SKM-1 treated with dmso at 0.1 percent for 144 hours (cell line): ENCODE results near the gene ZHX3.

Experiments used
- DNase-seq: peaks from one replicate; lab custom pipeline; 2025; ENCODE audit not compliant: unreplicated experiment; lab: John Stamatoyannopoulos, UW

ZHX3 gene

DNA sequence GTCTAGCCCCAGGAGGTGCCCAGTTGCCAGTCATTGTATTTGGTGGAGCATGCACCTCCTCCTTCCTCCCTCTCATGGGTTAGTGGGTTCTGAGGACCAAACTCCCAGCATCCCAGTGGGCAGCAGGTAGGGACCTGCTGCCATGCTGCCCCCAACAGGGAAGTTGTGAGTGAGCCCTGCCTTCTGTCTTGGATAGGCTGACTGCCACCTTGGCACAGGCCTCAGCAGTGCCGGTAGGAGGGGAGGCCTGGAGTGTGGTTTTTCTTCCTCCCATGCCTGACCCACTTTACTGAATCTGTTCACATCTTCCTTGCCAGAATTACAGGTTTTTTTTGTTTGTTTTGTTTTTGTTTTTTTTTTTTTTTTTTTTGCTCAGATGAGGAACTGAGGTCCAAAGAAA, 155.6 kb downstream of the ZHX3 start:
- no peak for DNase-seq

DNA sequence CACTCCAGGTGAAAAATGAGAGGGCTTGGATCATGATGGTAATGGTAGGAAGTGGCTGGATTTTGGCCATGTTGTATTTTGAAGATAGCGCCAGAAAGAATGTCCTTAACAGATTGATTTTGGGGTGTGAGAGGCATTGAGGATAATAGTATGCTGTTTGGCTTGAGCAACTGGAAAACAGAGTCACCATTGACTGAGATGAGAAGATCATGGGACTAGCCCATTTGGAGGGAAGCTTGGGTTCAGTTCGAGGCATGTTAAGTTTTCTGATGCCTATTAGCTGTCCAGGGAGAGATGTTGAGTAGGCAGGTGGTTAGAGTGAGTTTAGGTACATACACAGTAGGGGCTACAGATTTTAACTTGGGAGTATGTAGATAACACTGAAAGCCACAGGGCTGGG, 156.8 kb downstream of the ZHX3 start:
- no peak for DNase-seq

DNA sequence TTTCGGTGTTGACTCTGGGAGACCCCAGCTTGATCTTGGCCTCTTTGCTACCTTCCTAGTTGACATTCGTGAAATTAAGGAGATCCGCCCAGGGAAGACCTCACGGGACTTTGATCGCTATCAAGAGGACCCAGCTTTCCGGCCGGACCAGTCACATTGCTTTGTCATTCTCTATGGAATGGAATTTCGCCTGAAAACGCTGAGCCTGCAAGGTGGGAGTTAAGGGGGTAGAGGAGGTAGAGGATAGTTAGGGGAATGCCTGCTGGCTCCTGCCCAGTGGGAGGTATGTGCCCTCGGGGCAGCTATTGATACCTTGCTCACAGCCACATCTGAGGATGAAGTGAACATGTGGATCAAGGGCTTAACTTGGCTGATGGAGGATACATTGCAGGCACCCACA, 158.0 kb downstream of the ZHX3 start:
- no peak for DNase-seq

DNA sequence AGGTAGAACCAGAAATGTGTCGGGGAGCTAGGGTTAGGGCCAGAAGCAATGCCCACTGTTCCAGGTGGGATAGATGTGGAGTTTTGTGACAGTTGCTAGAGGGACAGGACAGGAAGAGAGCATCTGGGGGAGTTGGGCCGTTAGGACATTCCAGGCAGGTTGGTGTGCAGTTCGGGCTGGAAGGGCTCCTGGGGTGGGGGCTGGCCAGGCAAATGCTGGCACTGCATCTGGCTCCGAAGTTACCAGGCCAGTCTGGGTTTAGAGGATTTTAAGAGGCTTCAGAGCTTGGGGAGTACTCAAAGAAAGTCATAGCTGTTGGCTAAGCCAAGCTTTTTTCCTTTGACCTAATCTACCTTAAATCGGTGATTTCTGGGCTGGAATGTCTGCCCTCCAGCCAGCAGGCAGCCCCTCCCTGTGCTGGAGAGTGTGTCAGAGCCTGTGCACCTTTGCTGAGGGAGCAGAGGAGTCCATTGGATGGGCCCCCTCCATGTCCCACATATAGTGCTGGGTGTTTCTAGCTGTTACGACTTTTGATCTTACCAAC, 159.4 kb downstream of the ZHX3 start:
- no peak for DNase-seq

GRCh38 chr20:41155261-41155660, 162.3 kb downstream of the ZHX3 start:
- DNase-seq: no peak

DNA sequence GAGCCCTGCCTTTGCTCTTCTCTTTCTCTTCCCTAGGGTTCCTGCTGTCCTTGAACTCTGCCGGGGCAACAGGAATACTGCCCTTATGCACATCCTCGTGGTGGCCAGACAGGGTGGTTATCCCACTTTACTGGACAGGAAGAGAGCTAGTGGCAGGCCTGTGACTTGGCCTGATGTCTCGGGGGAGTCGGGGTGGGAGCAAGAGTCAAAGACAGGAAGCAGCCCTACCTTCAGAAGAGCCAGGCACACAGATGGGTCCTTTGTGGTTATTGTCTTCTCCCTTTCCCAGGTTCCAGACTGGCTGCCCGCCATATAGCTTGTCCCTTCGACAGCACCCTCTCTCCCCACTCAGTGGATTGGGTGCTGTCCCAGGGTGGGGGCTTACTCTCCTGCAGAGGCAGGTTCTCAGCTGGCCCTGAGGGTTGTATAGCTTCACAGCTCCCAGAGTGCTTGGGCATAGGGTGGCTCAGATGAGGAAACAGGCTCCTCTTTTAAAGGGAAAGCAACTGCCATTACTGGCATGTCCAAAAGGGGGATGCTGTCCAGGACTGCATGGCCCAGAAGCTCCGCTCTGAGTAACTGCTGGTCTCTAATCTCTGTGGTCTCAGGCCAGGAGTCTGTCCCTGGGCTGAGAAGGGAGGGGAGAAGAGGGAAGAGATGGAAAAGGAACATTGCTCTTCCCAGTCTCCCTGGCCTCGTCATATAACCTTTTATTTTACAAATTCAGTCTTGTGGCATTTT, 162.9 kb downstream of the ZHX3 start:
- no peak for DNase-seq

DNA sequence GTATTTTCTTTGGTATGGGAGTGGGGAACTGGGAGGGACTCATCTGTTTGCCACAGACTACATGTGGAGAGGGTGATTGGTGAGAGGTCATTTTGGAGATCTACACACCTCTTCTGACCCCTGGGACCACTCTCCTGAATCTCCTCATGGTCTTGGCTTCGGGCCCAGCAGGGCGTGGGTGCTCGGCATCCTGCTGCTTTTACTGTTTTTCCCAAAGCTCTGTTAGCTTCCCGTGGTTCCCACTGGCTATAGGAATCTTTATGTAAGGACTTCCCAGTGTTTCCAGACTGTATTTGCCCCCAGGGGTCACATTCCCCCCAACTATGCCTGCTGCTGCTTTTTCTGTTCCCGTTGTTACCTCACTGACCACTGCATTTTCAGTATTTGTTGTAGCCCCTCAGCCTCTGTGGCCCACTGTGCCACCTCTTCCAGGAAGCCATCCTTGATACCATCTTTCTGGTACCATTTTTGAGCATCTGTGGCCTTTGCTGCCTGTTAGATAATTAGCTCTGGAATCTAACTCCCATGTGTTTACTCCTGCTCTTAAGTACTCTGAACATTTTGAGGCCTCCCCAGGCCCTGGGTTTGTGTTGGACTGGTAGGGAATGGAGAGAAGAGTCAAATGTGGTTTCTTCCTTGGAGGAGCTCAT, 165.3 kb downstream of the ZHX3 start:
- DNase-seq: no peak

GRCh38 chr20:41151134-41151869, 166.2 kb downstream of the ZHX3 start:
- no peak for DNase-seq

DNA sequence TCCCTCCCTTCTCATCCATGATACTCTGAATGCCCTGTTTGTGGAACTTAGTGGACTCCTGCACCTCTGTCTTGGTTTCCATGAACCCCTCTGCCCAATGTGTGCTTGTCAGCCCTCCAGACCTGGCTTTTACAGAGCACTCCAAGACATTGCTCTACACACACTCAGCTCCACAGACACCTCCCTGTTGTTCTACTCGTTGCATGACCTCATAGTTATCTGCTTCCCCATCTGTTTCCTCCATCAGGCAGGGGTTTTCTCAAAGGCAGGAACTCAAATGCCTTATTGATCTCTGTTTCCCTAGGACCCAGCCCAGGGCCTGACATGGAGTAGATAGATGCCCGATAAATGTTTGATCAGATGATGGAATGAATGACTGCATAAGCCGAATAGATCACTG, 166.9 kb downstream of the ZHX3 start:
- DNase-seq: no peak

DNA sequence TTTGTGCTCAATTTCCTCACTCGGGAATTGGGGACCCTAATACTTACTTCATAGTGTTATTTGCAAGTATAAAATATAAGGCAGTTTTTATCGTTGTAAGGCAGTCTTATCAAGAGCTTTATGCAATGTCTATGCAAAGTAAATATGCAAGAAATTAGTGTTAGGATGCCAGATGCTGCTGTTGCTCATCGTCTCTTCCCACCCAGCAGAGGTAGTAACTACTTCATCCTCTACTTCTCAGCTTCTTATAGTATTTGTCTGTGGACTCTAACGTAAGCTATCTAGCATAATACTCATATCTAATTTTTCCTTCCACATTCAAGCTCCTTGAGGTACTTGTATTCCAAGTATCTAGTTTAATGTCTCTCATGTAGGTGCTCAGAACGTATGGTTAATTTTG, 168.6 kb downstream of the ZHX3 start:
- no peak for DNase-seq

- DNase-seq: no peak
These were observed 169.8 kb downstream of the ZHX3 start for GRCh38 chr20:41147767-41148191.

GRCh38 chr20:41145821-41146620, 171.5 kb downstream of the ZHX3 start:
- no peak for DNase-seq

GRCh38 chr20:41145317-41145716, 172.2 kb downstream of the ZHX3 start:
- no peak for DNase-seq

GRCh38 chr20:41143354-41143753, 174.2 kb downstream of the ZHX3 start:
- DNase-seq: no peak

DNA sequence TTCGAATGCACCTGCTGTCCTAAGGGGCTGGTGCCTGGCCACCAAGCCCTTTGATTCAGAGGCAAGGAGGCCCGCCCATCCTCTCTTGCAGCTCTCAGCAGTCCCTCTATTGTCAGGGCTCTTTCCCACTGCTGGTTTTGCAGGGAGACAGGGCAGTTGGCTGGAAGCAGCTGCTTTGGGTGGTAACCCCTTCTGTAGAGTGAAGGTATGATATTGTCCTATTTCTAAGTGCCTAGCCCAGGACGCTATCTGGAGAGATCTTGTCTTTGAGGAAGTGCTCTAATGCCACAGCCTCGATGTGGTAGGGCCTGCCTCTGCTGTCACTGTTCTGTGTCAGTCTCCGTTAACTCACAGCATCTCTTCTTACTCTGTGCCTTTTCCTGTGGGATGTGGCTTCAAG, 174.6 kb downstream of the ZHX3 start:
- peak; percentile 21 for DNase-seq

DNA sequence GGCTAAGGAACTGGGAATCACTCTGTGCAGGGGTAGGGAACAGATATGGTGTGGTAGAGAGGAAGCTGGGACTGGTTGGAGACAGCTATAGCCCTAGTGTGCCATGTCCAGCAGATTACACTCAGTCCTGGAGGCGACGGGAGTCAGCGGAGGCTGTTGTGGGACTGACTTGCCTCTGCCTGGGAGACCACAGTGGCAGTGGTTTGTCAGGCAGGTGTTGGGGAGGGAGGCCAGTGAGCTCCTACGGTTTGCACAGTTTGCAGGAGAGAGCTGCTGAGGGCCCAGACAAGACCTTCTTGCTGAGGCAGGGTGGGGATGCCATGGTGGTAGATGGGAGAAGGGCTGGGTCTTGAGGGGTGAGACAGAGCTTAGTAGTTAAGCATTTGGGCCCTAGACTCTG, 175.3 kb downstream of the ZHX3 start:
- DNase-seq: no peak

GRCh38 chr20:41141153-41141815, 176.2 kb downstream of the ZHX3 start:
- DNase-seq: no peak

DNA sequence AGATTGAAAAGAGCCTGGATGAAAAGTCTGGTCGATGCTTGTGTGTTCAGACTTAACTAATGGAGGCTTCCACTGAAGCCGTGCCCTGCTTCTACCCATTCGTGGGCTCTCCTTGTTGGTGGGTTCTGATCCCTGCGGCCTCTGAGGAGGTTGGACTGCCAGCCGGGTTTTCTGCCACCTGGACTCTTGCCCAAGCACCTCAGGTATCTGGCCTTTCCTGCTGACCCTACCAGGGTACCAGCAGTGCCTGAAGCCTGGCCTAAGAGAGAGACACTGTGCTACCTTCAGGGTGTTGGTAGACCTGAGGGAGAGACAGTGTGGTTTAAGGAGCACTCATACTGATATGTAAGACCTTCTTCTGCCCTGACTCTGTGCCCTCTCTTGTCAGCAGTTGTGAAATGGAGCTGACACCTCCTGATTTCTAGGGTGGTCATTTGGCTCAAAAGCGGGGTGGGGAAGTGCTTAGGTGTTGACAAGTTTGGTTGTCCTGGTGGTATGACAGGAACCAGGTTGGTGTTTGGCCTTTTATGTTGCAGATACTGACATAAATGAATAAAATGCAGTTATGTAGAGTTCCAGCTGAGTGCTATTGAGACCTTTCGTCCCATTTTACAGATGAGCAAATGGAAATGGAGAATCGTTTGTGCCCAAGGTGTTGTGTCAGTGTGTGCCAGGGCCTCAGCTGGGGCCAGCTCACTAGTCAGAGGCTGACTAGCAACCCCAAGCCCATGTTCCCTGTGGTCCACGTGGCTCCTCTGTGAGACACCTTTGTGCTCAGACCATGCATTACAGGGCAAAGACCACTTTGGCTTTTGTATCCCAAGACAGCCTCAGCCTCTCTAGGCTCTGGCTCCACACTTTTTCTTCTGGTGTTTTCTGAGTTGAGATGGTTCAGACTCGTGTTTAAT, 177.1 kb downstream of the ZHX3 start:
- no peak for DNase-seq
